Skin of body (tissue), 2 donors: Measurements from ENCODE around the gene SEZ6L. TPM values are rescaled to one million over a fixed set of nuclear protein-coding genes. Genes with fewer than 3 reads are reported as not detected.

Experiments used
- DNase-seq: peaks from one replicate; lab custom pipeline; 2025; lab: John Stamatoyannopoulos, UW
- total RNA-seq: library from RNA; depleted of rRNA; stranded (reverse); fragments of >200 nt; gene quantifications from one replicate; pipeline ENCODE4 v1.2.3, GENCODE V29; 2014

Gene SEZ6L
- 3.4 TPM for total RNA-seq

- DNase-seq, result no peak
Observed at GRCh38 chr22:26169315-26170111, at the start of gene SEZ6L. Gene SEZ6L, plus strand, starts transcription at chr22:26169462. Its CDS starts 208 bp downstream, at chr22:26169670.

DNA sequence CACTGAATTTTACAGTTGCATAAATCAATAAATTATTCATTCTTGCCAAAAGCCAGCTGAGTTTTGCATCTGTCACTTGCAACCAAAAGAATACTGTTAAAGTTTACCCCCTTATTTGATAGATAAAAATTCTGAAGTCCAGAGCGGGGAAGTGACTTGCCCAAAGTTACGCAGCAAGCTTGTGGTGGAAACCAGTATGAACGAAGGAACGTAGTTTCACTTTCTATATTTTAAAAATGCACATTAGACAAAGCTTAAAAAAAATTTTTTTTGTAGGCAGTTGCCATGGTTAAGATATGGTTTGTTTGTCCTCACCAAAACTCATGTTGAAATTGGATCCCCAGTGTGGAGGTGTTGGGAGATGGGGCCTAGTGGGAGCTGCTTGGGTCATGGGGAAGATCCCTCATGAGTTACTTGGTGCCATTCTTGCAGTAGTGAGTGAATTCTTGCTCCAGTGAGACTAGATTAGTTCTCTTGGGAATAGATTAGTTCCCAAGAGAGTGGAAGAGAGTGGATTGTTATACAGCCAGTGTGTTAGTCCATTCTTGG, 46.3 kb upstream of the SEZ6L start:
- no peak for DNase-seq

DNA sequence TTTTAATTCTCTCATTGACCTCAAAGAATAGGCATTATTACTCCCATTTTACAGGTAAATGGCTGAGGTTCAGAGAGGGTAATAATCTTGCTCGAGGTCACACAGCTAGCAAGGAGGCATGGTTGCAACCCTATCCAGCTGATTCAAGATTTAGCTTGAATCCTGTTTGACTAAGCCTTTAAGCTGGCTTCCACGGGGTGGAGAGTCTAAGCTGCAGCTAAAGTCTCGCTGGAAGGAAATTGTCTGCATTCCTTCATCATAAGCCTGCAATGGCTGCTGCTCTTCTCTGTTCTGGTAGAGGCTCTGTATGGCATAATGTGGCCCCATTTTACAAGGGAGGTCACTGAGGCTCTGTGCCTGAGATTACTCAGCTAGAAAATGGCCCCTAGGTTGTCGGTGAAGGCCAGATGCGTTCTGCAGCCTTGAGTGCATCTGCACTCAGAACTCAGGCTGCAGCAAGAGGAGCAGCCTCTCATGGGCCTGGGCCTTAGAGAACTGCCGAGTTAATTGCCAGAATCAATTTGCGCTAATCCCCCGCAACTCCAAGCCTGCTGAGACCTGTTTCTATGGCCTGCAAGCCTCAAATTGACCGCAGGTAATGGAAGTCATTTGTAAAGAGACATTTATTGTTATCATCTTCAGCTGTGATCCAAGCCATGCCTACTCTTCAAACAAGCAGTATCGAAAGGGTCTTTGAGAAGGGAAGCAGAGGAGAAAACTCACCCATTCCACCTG, 44.1 kb upstream of the SEZ6L start:
- no peak for DNase-seq

DNA sequence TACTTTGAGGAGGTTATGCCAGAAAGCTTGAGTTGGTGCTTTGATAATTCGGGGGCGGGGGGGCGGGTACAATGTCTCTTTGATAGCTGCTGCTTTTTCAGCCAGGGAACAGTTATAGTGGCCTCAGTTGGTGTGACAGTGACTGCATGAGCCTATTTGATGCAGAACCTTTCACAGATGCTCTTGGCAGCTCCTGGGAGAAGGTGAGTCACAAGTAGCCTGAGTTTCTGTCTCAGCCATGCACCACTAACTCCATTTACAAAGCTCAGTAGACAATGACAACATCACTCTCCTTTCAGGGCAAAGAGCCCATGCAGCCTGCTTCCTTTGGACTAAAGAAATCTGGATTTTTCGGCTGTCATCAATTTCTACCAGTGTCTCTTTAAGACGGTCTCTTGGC, 42.1 kb upstream of the SEZ6L start:
- no peak for DNase-seq

GRCh38 chr22:26127556-26127955, 41.7 kb upstream of the SEZ6L start:
- no peak for DNase-seq

DNA sequence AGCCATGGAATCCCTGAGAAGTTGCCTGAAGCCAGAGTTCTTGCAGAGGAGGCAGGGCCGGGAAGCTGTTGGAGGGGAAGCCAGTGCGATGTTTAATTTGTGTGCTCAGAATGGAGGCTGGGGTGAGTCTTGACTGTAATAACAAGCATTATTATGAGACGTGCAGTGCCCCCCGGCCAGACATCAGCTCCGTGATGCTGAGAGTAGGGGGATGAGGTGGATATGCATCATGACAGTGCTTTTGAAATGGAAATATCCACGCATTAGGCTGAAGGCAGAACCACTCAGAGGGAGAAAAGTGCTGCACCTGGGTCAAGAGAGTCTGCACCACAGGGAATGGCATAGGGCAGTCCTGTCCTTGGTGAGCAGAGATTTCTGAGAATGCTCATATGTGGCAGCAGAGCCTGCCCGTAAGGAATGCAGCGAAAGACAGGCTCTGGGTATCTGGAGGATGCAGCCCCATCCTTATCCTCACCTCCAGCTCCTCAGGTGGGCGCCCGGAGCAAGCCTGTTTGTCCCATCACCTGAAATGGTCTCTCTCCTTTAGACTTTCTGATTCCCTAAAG, 37.6 kb upstream of the SEZ6L start:
- no peak for DNase-seq

DNA sequence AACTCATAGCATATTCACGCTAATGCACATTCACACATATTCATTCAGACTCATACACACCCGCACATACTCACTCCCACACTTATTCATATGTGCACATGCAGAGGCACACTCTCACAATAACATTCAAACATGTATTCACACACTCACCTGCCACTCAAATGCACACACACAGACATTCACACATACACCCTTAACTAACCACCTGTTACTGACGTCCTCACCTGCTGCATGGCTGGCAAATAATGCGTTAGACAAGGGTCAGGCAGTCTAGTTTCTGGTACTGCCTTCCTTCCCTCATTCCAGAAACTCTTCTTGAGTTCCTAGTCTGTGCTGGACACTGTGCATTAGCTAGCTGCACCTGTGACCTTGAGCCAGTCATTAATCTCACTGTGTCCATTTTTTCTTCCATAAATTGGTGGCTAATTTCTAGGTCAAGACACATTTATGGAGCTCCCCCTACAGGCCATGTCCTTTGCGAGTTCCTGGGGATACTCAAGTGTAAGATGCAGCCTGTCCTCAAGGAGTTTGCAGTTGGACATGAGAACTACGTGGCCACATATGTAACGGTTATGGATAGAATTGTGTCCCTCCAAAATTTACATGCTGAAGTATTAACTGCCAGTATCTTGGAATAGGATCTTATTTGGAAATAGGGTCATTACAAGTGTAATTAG, 34.5 kb upstream of the SEZ6L start:
- no peak for DNase-seq

GRCh38 chr22:26135806-26136205, 33.5 kb upstream of the SEZ6L start:
- DNase-seq, result no peak

- DNase-seq, result no peak
Observed at GRCh38 chr22:26139310-26139709, 30.0 kb upstream of the SEZ6L start.

DNA sequence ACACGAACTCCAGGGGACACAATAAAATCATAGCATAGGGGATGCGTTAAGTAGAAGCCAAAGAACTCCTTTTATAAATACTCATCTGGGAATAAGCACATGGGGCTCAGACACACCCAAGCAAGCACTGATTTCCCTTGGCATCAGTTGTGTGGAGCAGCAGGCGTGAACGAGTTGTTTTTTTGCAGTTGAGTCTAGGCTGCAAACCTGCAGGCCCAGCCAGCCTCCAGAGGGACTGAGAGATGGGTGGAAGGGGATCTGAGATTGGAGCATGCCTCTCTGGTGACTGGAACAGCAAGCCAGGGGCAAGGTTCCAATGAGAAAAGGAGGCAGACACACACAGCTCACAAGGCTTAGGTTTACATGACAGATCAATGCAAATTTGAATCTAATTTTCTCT, 27.4 kb upstream of the SEZ6L start:
- DNase-seq, result no peak

GRCh38 chr22:26143806-26144325, 25.4 kb upstream of the SEZ6L start:
- no peak for DNase-seq

DNA sequence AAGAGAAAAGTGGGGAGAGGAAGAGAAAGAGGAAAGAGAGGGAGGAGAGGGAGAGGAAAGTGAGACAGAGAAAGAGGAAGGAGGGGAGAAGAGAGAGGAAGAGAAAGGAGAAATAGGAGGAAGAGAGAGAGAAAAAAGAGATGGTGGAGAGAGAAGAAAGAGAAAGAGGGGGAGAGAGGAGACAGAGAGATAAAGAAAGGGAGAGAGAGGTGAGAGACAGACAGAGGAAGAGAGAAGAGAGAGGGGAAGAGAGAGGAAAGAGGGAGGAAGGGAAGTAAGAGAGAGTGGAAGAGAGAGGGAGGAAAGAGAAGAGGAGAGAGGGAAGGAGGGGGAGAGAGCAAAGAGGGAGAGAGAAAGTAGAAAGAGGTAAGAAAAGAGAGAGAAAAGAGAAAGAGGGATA, 9.4 kb upstream of the SEZ6L start:
- no peak for DNase-seq

DNA sequence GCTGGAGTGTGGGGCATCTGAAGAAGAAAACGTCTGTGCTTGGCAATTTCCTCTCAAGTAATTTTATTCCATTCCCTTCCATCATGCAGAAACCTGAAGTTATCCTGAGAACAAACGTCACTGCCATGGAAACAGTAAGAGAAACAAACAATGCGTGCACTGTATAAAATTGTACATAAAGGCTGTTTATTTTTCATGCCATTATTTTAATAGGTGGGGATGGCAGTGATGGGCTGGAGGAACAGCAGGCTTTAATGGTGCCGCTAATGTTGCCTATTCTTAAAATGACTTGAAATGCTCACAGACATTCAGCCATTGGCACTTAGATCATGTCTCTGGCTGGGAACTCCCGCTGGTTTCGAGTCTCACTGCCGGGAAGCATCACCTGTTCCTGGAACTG, 7.5 kb upstream of the SEZ6L start:
- no peak for DNase-seq

DNA sequence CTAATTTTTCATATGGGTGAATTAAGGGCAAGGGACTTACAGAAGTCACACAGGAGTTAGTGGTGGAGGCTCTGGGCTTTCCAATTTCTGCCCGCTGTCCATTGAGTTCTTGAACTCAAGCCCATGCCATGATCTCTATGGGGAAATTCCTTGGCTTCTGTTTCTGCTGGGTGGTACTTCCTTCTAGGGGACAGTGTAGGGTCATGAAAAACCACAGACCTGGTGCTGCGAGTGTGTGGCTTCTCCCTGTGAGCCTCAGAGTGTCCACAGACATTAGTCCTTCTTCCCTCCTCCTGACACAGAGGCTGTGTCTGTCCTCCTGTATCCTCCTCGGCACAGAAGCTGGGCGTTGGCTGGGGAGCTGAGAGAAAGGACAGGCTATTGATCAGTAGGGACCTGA, 6.3 kb upstream of the SEZ6L start:
- no peak for DNase-seq

GRCh38 chr22:26164174-26164573, 5.1 kb upstream of the SEZ6L start:
- DNase-seq, result no peak

GRCh38 chr22:26168330-26168851, 871 bp upstream of the SEZ6L start:
- DNase-seq, result no peak

GRCh38 chr22:26168939-26169314, 335 bp upstream of the SEZ6L start:
- DNase-seq, result no peak

GRCh38 chr22:26170112-26170492, 840 bp downstream of the SEZ6L start:
- DNase-seq, result no peak

DNA sequence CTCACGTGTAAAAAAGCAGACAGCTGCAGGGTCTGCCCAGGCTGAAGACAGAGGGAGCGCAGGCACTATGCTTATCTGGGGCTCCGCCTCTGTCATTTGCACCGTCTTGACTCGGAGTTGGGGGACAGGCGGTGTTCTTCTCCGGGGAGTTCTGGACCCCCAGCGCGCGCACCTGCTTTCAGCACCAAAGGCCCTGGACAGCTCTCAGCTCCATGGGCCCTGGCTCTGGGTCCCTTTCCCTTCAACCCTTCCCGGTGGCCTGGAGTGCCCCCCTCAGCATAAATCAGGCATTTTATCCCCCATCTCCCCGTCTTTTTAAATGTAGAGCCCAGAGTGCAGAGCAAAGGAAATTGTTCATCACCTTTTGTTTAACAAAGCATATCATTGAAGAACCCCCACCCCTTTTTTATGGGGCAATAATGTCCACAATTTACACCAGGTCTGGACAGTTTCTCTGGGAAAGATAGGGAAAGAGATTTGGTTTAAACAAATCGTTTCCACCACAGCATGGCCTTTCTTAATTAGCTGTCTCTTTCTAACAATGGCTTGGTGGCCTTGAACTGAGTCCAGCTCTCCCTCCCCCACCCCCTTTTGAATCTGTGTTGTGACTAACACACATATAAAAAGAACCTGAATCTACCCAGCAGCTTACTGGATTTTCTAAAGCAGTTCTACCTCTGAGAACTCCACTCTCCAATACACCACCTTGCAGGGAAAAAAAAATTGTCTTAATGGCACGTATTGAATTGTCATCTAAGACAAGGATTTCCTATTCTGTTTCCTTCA, 1.7 kb downstream of the SEZ6L start:
- DNase-seq, result no peak

GRCh38 chr22:26172389-26172990, 3.2 kb downstream of the SEZ6L start:
- no peak for DNase-seq
